Activated CD8-positive, alpha-beta T cell treated with anti-CD3 and anti-CD28 coated beads for 36 hours (primary cell): ENCODE data around the gene ISLR2. TPM values are rescaled to one million over a fixed set of nuclear protein-coding genes. Genes with fewer than 3 reads are reported as not detected.
A peak's percentile ranks its signal among the peaks of the same experiment; 100 is the strongest.
"Not testable (repeated sequence)": the region's sequence is repeated elsewhere in the genome, so short reads cannot be mapped to it uniquely, and the experiment has no call there.

Source experiments
- ATAC-seq: fragments of 200-7000 bp; cut with Tn5 transposase; one replicate; pipeline ENCODE4 v1.10.0; 2021; ENCODE audit warnings: mild to moderate bottlenecking, moderate library complexity
- CTCF ChIA-PET: fragments of 350-600 bp; sonication (Branson Sonifier 250); formaldehyde crosslinking; loops from one replicate; lab custom pipeline; 2021; ENCODE audit warnings: antibody characterized with exemption; lab: Charles Lee
- POLR2A ChIA-PET: fragments of 350-600 bp; sonication (Branson Sonifier 250); formaldehyde crosslinking; loops from one replicate; lab custom pipeline; 2021; ENCODE audit warnings: antibody characterized with exemption; lab: Charles Lee
- DNase-seq: peaks from one replicate; pipeline ENCODE4 v3.0.0-alpha.2; 2020
- H3K27ac Mint-ChIP-seq: one replicate; pipeline ENCODE4 v1.8.0; 2021; ENCODE audit warnings: mild to moderate bottlenecking, mixed read lengths
- H3K27me3 Mint-ChIP-seq: one replicate; pipeline ENCODE4 v1.8.0; 2021; ENCODE audit warnings: mixed read lengths
- H3K36me3 Mint-ChIP-seq: one replicate; pipeline ENCODE4 v1.8.0; 2021; ENCODE audit warnings: low read depth, mixed read lengths
- H3K4me1 Mint-ChIP-seq: one replicate; pipeline ENCODE4 v1.8.0; 2021; ENCODE audit warnings: low read depth, mixed read lengths
- H3K4me3 Mint-ChIP-seq: one replicate; pipeline ENCODE4 v1.8.0; 2021; ENCODE audit warnings: mild to moderate bottlenecking, moderate library complexity, mixed read lengths
- H3K9me3 Mint-ChIP-seq: one replicate; pipeline ENCODE4 v1.8.0; 2021; ENCODE audit warnings: mixed read lengths
- CTCF ChIP-seq: fragments of 200-600 bp; IDR thresholded peaks from one replicate; pipeline ENCODE4 v1.8.0; 2022; ENCODE audit warnings: antibody characterized with exemption, mild to moderate bottlenecking
- intact Hi-C: fragments of 100-400 bp; cut with micrococcal nuclease; formaldehyde crosslinking; loops from one replicate; pipeline ENCODE4 v1.10.0; 2022
- total RNA-seq, 2 experiments: library from RNA; stranded (reverse); gene quantifications; one replicate each; pipeline ENCODE4 v1.2.3, GENCODE V29; 2021

Gene ISLR2, protein sequence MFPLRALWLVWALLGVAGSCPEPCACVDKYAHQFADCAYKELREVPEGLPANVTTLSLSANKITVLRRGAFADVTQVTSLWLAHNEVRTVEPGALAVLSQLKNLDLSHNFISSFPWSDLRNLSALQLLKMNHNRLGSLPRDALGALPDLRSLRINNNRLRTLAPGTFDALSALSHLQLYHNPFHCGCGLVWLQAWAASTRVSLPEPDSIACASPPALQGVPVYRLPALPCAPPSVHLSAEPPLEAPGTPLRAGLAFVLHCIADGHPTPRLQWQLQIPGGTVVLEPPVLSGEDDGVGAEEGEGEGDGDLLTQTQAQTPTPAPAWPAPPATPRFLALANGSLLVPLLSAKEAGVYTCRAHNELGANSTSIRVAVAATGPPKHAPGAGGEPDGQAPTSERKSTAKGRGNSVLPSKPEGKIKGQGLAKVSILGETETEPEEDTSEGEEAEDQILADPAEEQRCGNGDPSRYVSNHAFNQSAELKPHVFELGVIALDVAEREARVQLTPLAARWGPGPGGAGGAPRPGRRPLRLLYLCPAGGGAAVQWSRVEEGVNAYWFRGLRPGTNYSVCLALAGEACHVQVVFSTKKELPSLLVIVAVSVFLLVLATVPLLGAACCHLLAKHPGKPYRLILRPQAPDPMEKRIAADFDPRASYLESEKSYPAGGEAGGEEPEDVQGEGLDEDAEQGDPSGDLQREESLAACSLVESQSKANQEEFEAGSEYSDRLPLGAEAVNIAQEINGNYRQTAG
- not detected for total RNA-seq

DNA sequence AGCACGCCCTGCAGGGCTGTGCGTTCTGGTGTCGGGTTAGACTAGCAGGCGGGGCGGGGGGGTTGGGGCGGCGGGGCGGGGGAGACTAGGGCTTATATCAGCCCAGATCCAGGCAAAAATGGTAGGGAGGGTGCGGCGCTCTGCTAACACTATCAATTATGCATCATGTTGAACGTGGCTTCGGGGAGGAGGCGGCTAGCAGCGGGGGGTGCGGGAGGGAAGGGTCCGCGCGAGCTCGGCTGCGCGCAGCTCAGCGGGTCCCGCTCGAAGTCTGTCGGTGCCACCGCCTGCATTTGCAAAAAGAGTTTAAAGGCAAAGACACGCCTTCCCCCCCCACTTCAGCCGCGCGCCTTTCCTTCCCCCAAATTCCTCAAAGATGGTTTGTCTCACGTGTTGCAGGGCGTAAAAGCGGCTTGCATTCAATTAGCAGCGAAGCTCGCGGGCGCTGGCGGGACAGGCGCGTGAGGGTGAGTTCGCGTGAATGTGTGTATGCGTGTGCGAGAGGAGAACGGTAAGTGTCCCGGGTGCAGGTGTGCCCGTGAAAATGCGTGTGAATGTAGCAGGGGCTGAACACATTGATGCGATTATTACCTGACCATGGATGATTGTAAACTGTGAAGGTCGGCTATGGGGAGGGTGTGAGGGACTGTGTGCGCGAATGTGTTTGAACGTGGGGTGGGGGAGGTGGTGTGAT is at the start of gene ISLR2:
Gene ISLR2, plus strand, starts transcription at position 432 of the 694 bp plus-strand sequence. CDS start 2,169 bp downstream, outside the sequence.
- H3K9me3 Mint-ChIP-seq: no peaks in the 10 kb centered on the region
- DNase-seq: peak; percentile 11
- peaks cover 30% of the 10 kb centered on the region for H3K4me1 Mint-ChIP-seq
- no peak for ATAC-seq
- no peak within 1 kb of the TSS for H3K27ac Mint-ChIP-seq
- CTCF ChIA-PET: interaction anchor here (1.3 to 3.4 kb wide), 4 partner anchors 20 to 191 kb away, joined by 3 to 67 read pairs (median 5); no protein-coding TSS in a partner anchor
- intact Hi-C loops: no loop called here
- H3K27me3 Mint-ChIP-seq: peaks cover 82% of the 10 kb centered on the region
- TF ChIP-seq CTCF: no peak
- no peak within 1 kb of the TSS for H3K4me3 Mint-ChIP-seq
- POLR2A ChIA-PET: interaction anchor here (0.7 to 1.0 kb wide), 2 partner anchors 29 to 166 kb away, joined by 3 read pairs; no protein-coding TSS in a partner anchor
- H3K36me3 Mint-ChIP-seq: no peaks in the 10 kb centered on the region

DNA sequence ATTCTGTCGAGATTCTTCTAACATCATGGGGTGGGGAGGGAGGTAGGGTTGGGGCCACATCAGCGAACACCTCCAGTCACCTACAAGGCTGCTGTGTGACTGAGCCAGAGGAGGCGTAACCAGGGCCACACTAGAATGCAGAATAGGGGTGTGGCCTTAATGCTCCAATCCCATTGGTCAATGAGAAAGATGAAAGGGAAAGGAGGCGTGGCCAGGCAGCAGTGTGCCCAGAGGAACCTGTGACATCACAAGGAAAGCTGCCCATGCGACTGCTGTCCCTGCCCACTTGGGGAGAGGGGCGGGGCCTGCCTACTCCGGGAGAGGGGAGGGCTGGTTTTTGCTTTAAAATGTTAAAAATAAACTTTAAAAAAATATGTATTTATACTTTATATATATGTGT is 47.9 kb upstream of the ISLR2 start, which contains the start of gene GOLGA6A:
Gene GOLGA6A, minus strand, starts transcription at position 101 of the 400 bp plus-strand sequence. Its CDS starts 41 bp downstream, at position 60.
- H3K27ac Mint-ChIP-seq, H3K9me3 Mint-ChIP-seq, H3K27me3 Mint-ChIP-seq, CTCF ChIA-PET, H3K4me3 Mint-ChIP-seq, ATAC-seq, POLR2A ChIA-PET, intact Hi-C loops, H3K36me3 Mint-ChIP-seq, H3K4me1 Mint-ChIP-seq, DNase-seq: not testable (repeated sequence)

GRCh38 chr15:74094567-74094966 is 35.8 kb upstream of the ISLR2 start:
- POLR2A ChIA-PET, H3K4me3 Mint-ChIP-seq, CTCF ChIA-PET, ATAC-seq, H3K4me1 Mint-ChIP-seq, H3K36me3 Mint-ChIP-seq, intact Hi-C loops, H3K27me3 Mint-ChIP-seq, H3K27ac Mint-ChIP-seq, DNase-seq, H3K9me3 Mint-ChIP-seq: not testable (repeated sequence)

GRCh38 chr15:74095610-74096009 is 34.8 kb upstream of the ISLR2 start:
- H3K27me3 Mint-ChIP-seq, H3K36me3 Mint-ChIP-seq, CTCF ChIA-PET, DNase-seq, H3K4me3 Mint-ChIP-seq, ATAC-seq, H3K4me1 Mint-ChIP-seq, POLR2A ChIA-PET, H3K27ac Mint-ChIP-seq, H3K9me3 Mint-ChIP-seq, intact Hi-C loops: not testable (repeated sequence)

GRCh38 chr15:74096753-74097474 is 33.5 kb upstream of the ISLR2 start:
- DNase-seq, H3K9me3 Mint-ChIP-seq, ATAC-seq, POLR2A ChIA-PET, intact Hi-C loops, H3K4me3 Mint-ChIP-seq, H3K27ac Mint-ChIP-seq, H3K36me3 Mint-ChIP-seq, H3K4me1 Mint-ChIP-seq, H3K27me3 Mint-ChIP-seq, CTCF ChIA-PET: not testable (repeated sequence)

- H3K9me3 Mint-ChIP-seq, H3K4me1 Mint-ChIP-seq, intact Hi-C loops, H3K36me3 Mint-ChIP-seq, CTCF ChIA-PET, POLR2A ChIA-PET, H3K27me3 Mint-ChIP-seq: not testable (repeated sequence)
- peak; percentile 91 for ATAC-seq
- peak; percentile 84 for DNase-seq
- H3K4me3 Mint-ChIP-seq: peak overlapping the region; percentile 84
- H3K27ac Mint-ChIP-seq: peak overlapping the region; percentile 89
Observed at GRCh38 chr15:74099963-74100733, 30.2 kb upstream of the ISLR2 start.
